ENCODE data around the gene CD4.

GRCh38 chr12:6754411-6754810 lies 34.9 kb upstream of the CD4 start:
- no peak for TF ChIP-seq CTCF (conservative IDR thresholded peaks at IDR 0.05)
- TF ChIP-seq ZFX (IDR thresholded peaks at IDR 0.05), result no peak

Measured in C4-2B (cell line).